Measurements from ENCODE around the gene ZNF467.

GRCh38 chr7:149715476-149715875, 57.9 kb downstream of the ZNF467 start:
- TF ChIP-seq GATA3 (IDR thresholded peaks at IDR 0.05; ENCODE audit: low read depth, low read length) (no peak), GATA2 (IDR thresholded peaks at IDR 0.05; ENCODE audit: low read depth, low read length) (no peak)
